ENCODE results near the gene LRRC19.

LRRC19 gene

GRCh38 chr9:27005491-27005890 is at the start of gene LRRC19:
Gene LRRC19, minus strand, starts transcription at chr9:27005672. Its CDS starts 5,978 bp downstream, at chr9:26999694.
- DNase-seq: no peak

GRCh38 chr9:27054841-27055240 is 49.4 kb upstream of the LRRC19 start:
- DNase-seq: no peak

GRCh38 chr9:27054125-27054524 is 48.7 kb upstream of the LRRC19 start:
- no peak for DNase-seq

- DNase-seq: no peak
Observed at GRCh38 chr9:27053369-27054022, 48.0 kb upstream of the LRRC19 start.

GRCh38 chr9:27047136-27047535 is 41.7 kb upstream of the LRRC19 start:
- no peak for DNase-seq

GRCh38 chr9:27043176-27043575 is 37.7 kb upstream of the LRRC19 start:
- no peak for DNase-seq

GRCh38 chr9:27042476-27042875 is 37.0 kb upstream of the LRRC19 start:
- DNase-seq: no peak

GRCh38 chr9:27041746-27042145 is 36.3 kb upstream of the LRRC19 start:
- DNase-seq: no peak

- no peak for DNase-seq
Observed at GRCh38 chr9:27037499-27037898, 32.0 kb upstream of the LRRC19 start.

GRCh38 chr9:27033815-27034403 is 28.4 kb upstream of the LRRC19 start:
- peak in 3 of 6 experiments; percentile 2 to 10 (median 9) for DNase-seq

- no peak for DNase-seq
Observed at GRCh38 chr9:27029186-27029585, 23.7 kb upstream of the LRRC19 start.

- DNase-seq: no peak
Observed at GRCh38 chr9:27022920-27023319, 17.4 kb upstream of the LRRC19 start.

- DNase-seq: no peak
Observed at GRCh38 chr9:27019589-27019988, 14.1 kb upstream of the LRRC19 start.

GRCh38 chr9:27003426-27004077 is 1.9 kb downstream of the LRRC19 start:
- no peak for DNase-seq

GRCh38 chr9:26995810-26996209 is 9.7 kb downstream of the LRRC19 start:
- DNase-seq: no peak

GRCh38 chr9:26983340-26983739 is 22.1 kb downstream of the LRRC19 start:
- no peak for DNase-seq

- peak in 2 of 6 experiments; percentile 1 to 2 for DNase-seq
Observed at GRCh38 chr9:26975728-26976707, 29.5 kb downstream of the LRRC19 start.

GRCh38 chr9:26974927-26975326 is 30.5 kb downstream of the LRRC19 start:
- DNase-seq: no peak

- DNase-seq: no peak
Observed at GRCh38 chr9:26973989-26974388, 31.5 kb downstream of the LRRC19 start.

- DNase-seq: no peak
Observed at GRCh38 chr9:26971721-26972120, 33.8 kb downstream of the LRRC19 start.

GRCh38 chr9:26956860-26957233 is 48.6 kb downstream of the LRRC19 start:
- DNase-seq: no peak

GRCh38 chr9:26955921-26956859 is 49.3 kb downstream of the LRRC19 start, which contains the start of gene IFT74:
Gene IFT74, plus strand, starts transcription at chr9:26956412. Its CDS starts 5,556 bp downstream, at chr9:26961968.
- peak; percentile 85 to 95 (median 92) for DNase-seq
